ENCODE measurements around the gene MYO5B. TPM values are rescaled to one million over a fixed set of nuclear protein-coding genes. Genes with fewer than 3 reads are reported as not detected.

The MYO5B gene
- total and polyA plus RNA-seq, 8 donors: 9.0 to 25.5 (median 12.1) TPM

DNA sequence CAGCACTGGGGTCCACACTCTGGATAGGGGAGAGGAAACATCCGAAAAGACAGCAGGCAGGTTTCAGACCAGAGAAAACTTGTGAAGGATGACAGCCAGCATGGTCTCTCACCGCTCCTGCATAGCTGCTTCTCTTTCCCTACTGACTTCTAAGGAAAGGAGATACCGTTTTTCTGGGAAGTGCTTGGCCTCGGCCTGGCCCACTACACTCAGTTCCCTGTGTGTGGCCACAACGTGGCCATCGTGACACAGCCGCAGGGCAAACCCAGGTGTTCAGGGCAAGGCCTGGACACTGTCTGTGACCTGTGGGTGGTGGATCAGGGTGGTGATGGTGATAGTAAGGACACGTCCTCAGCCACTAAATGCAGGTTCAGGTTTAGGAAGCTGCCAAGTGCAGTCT, 347.4 kb downstream of the MYO5B start:
- no peaks in the 10 kb centered on the region for H3K27me3 ChIP-seq
- no peak for DNase-seq
- no peaks in the 10 kb centered on the region for H3K9me3 ChIP-seq
- ATAC-seq: no peak
- no peak overlapping the region for H3K27ac ChIP-seq
- H3K4me1 ChIP-seq: no peaks in the 10 kb centered on the region
- intact Hi-C loops (cut with DNase I): no loop called here
- no peaks in the 10 kb centered on the region for H3K36me3 ChIP-seq
- TF ChIP-seq CTCF (IDR thresholded peaks at IDR 0.05): no peak
- no peak overlapping the region for H3K4me3 ChIP-seq

GRCh38 chr18:49846718-49847470, 348.1 kb downstream of the MYO5B start:
- Histone ChIP-seq H3K9me3 (no peaks in the 10 kb centered on the region), H3K27me3 (no peaks in the 10 kb centered on the region), H3K4me1 (no peaks in the 10 kb centered on the region), H3K36me3 (no peaks in the 10 kb centered on the region), H3K27ac (no peak overlapping the region), H3K4me3 (no peak overlapping the region)
- no peak for TF ChIP-seq CTCF (IDR thresholded peaks at IDR 0.05)
- ATAC-seq (no peak), DNase-seq (no peak)
- intact Hi-C loops (cut with DNase I): no loop called here

DNA sequence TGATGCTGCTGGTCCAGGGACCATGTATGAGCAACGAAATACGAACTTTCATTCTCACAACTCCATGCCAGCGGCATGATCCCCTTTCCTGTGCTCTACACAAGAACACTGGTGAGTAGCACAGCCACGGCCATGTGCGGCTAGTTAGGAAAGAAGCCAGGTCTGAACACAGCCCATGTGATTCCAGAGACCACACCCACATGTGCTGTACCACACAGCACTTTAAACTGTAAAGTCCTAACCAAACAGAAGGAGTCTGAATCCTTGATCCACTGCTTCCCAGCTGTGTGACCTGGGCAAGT, 348.6 kb downstream of the MYO5B start:
- Histone ChIP-seq H3K9me3 (no peaks in the 10 kb centered on the region), H3K27me3 (no peaks in the 10 kb centered on the region), H3K27ac (no peak overlapping the region), H3K4me3 (no peak overlapping the region), H3K36me3 (peaks cover 0 to 2% of the 10 kb centered on the region in 2 donors), H3K4me1 (no peaks in the 10 kb centered on the region)
- DNase-seq (no peak), ATAC-seq (no peak)
- intact Hi-C loops (cut with DNase I): no loop called here
- no peak for TF ChIP-seq CTCF (IDR thresholded peaks at IDR 0.05)

DNA sequence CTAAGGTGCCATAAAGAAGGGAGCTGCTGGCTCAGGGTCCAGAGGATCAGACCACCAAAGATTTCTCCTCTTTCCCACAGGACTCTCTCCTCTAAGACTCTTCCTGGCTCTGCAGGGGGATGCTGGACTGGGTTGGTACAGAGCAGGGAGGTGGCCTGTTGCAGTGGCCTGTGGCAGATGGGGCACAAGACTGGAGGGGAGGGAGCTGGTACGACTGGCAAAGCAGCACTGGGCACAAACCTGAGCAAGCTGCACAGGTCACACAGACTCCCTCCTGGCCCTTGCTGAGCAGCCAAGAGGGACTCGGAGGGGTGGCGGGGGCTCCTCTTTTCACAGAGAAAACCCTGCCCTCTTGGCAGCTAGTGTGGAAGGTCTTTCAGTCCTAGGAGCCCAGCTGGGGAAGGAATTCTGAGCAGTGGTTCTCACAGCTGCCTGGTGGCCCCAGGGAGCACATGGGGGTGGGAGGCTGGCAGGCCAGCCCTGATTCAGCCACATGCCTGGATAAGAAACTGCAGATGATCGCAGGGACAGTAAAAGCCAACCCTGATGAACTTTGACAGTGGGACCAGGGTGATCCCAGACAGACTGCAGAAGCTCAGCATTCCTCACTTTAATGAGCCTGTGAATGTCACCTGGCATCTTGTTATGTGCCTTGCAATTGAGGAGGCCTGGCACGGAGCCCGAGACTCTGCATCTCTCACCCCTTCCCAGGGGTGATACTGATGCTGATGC, 349.2 kb downstream of the MYO5B start:
- no peaks in the 10 kb centered on the region for H3K4me1 ChIP-seq
- H3K4me3 ChIP-seq: no peak overlapping the region
- DNase-seq: no peak
- no peak overlapping the region for H3K27ac ChIP-seq
- H3K9me3 ChIP-seq: no peaks in the 10 kb centered on the region
- TF ChIP-seq CTCF (IDR thresholded peaks at IDR 0.05): no peak
- peaks cover 0 to 8% of the 10 kb centered on the region in 2 donors for H3K36me3 ChIP-seq
- intact Hi-C loops (cut with DNase I): no loop called here
- no peak for ATAC-seq
- no peaks in the 10 kb centered on the region for H3K27me3 ChIP-seq

DNA sequence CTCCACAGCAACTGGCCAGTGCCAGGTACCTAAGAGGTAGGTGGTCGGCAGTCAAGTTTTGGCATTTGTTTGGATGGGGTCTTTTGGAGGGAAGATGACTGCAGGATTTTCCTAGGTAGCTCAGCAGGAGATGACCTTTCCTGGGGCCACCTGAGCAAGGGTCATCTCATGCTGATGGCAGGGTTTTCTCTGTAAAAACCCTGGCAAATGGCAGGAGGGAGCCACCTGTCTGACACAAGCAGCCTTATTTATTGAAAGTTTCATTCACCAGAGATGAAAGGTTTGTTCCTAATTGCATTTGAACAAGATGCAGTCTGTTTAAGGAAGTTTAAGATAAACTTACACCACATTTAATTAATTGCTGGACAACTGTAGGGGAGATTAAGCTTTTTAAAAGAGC, 350.0 kb downstream of the MYO5B start:
- TF ChIP-seq CTCF (IDR thresholded peaks at IDR 0.05): no peak
- Histone ChIP-seq H3K4me3 (no peak overlapping the region), H3K9me3 (no peaks in the 10 kb centered on the region), H3K27ac (no peak overlapping the region), H3K4me1 (no peaks in the 10 kb centered on the region), H3K27me3 (no peaks in the 10 kb centered on the region), H3K36me3 (peaks cover 0 to 9% of the 10 kb centered on the region in 2 donors)
- DNase-seq (no peak), ATAC-seq (no peak)
- intact Hi-C loops (cut with DNase I): no loop called here
